HepG2 (cell line): Measurements from ENCODE around the gene DLL4. TPM values are rescaled to one million over a fixed set of nuclear protein-coding genes. Genes with fewer than 3 reads are reported as not detected.

ENCODE experiments used
- AHR ChIP-seq: IDR thresholded peaks from 2 replicates; pipeline ENCODE4 v1.6.1; 2018; ENCODE audit warnings: missing genetic modification reagents, missing compliant biosample characterization
- ATF6 ChIP-seq: sonication (generic); formaldehyde crosslinking; conservative IDR thresholded peaks from 2 replicates; pipeline ENCODE4 v1.4.0; 2020; ENCODE audit warnings: missing genetic modification reagents
- DMAP1 ChIP-seq: IDR thresholded peaks from 2 replicates; pipeline ENCODE4 v1.6.1; 2016
- ETV5 ChIP-seq: IDR thresholded peaks from 2 replicates; pipeline ENCODE4 v1.6.1; 2018; ENCODE audit warnings: missing biosample characterization, missing genetic modification reagents, inconsistent platforms, borderline replicate concordance
- FOXA1 ChIP-seq, 2 experiments: fragments of 450-650 bp in 1 of 2; sonication (generic) in 1 of 2; formaldehyde crosslinking in 1 of 2; IDR thresholded peaks; 2 replicates each; pipeline versions ENCODE4 v1.4.0 to v1.6.1; 2016 to 2020; ENCODE audit warnings: missing genetic modification reagents in 1 of 2
- GABPB1 ChIP-seq: IDR thresholded peaks from 2 replicates; pipeline ENCODE4 v1.6.1; 2016; ENCODE audit warnings: mild to moderate bottlenecking, missing genetic modification reagents, moderate library complexity, missing compliant biosample characterization
- GFI1 ChIP-seq: sonication (generic); formaldehyde crosslinking; IDR thresholded peaks from 2 replicates; pipeline ENCODE4 v1.5.0; 2020; ENCODE audit warnings: missing genetic modification reagents, mild to moderate bottlenecking, borderline replicate concordance
- KDM5B ChIP-seq: sonication (generic); formaldehyde crosslinking; IDR thresholded peaks from 2 replicates; pipeline ENCODE4 v1.4.0; 2020; ENCODE audit warnings: missing genetic modification reagents, mild to moderate bottlenecking, borderline replicate concordance
- PATZ1 ChIP-seq: sonication (generic); formaldehyde crosslinking; IDR thresholded peaks from 2 replicates; pipeline ENCODE4 v1.4.0; 2020; ENCODE audit warnings: missing genetic modification reagents
- PAWR ChIP-seq: sonication (generic); formaldehyde crosslinking; IDR thresholded peaks from 2 replicates; pipeline ENCODE4 v1.4.0; 2020; ENCODE audit warnings: missing genetic modification reagents, mild to moderate bottlenecking, borderline replicate concordance
- PHF21A ChIP-seq: sonication (generic); formaldehyde crosslinking; IDR thresholded peaks from 2 replicates; pipeline ENCODE4 v1.5.0; 2020; ENCODE audit warnings: mild to moderate bottlenecking, missing genetic modification reagents
- REPIN1 ChIP-seq: sonication (generic); formaldehyde crosslinking; IDR thresholded peaks from 2 replicates; pipeline ENCODE4 v1.8.0; 2022; ENCODE audit warnings: missing genetic modification reagents, low read depth, mild to moderate bottlenecking, borderline replicate concordance
- SMAD1 ChIP-seq: sonication (generic); formaldehyde crosslinking; IDR thresholded peaks from 2 replicates; pipeline ENCODE4 v1.4.0; 2020; ENCODE audit warnings: missing genetic modification reagents, low read depth, mild to moderate bottlenecking, borderline replicate concordance
- SMARCC2 ChIP-seq: fragments of 450-650 bp; IDR thresholded peaks from 2 replicates; pipeline ENCODE4 v1.6.1; 2017; ENCODE audit warnings: antibody characterized with exemption, mild to moderate bottlenecking
- SP4 ChIP-seq: sonication (generic); formaldehyde crosslinking; IDR thresholded peaks from 2 replicates; pipeline ENCODE4 v1.8.1; 2023; ENCODE audit warnings: mild to moderate bottlenecking, missing genetic modification reagents
- TARDBP ChIP-seq: sonication (generic); formaldehyde crosslinking; IDR thresholded peaks from 2 replicates; pipeline ENCODE4 v1.8.0; 2022; ENCODE audit warnings: mild to moderate bottlenecking, missing genetic modification reagents
- TGIF2 ChIP-seq: IDR thresholded peaks from 2 replicates; pipeline ENCODE4 v1.6.1; 2016; ENCODE audit warnings: control low read depth, missing compliant biosample characterization
- U2AF1 ChIP-seq: fragments of 200-400 bp; formaldehyde crosslinking; optimal IDR thresholded peaks from 2 replicates; pipeline ENCODE3; 2017; ENCODE audit warnings: mild to moderate bottlenecking, low read depth, low read length
- YEATS4 ChIP-seq: sonication (generic); formaldehyde crosslinking; IDR thresholded peaks from 2 replicates; pipeline ENCODE4 v1.4.0; 2020; ENCODE audit warnings: missing genetic modification reagents, borderline replicate concordance
- ZNF709 ChIP-seq: sonication (generic); formaldehyde crosslinking; IDR thresholded peaks from 2 replicates; pipeline ENCODE4 v1.5.0; 2020; ENCODE audit warnings: mild to moderate bottlenecking, missing genetic modification reagents
- ZNF747 ChIP-seq: sonication (generic); formaldehyde crosslinking; IDR thresholded peaks from 2 replicates; pipeline ENCODE4 v1.8.1; 2023; ENCODE audit warnings: missing genetic modification reagents, mild to moderate bottlenecking, borderline replicate concordance
- ZNF782 ChIP-seq: sonication (generic); formaldehyde crosslinking; IDR thresholded peaks from 2 replicates; pipeline ENCODE4 v1.4.0; 2020; ENCODE audit warnings: missing genetic modification reagents, mild to moderate bottlenecking, borderline replicate concordance
- ZSCAN21 ChIP-seq: sonication (generic); formaldehyde crosslinking; IDR thresholded peaks from 2 replicates; pipeline ENCODE4 v1.8.0; 2022; ENCODE audit warnings: mild to moderate bottlenecking, missing genetic modification reagents, moderate library complexity, borderline replicate concordance
- polyA plus RNA-seq, 8 experiments: library from polyadenylated mRNA; depleted of rRNA in 3 of 8; stranded (reverse) in 7 of 8; unstranded in 1 of 8; fragments of >200 nt; fragmentation: Illumina TruSeq in 4 of 8; extraction: Trizol in 4 of 8; gene quantifications; 2 replicates each; pipeline versions ENCODE4 v1.2.1 to v1.2.3, GENCODE V29; 2011 to 2016; ENCODE audit warnings: low read depth in 4 of 8, missing spikeins in 1 of 8, mixed read lengths in 1 of 8; ENCODE audit not compliant: insufficient read depth in 1 of 8
- total RNA-seq, 5 experiments: library from RNA; depleted of rRNA; stranded (reverse); fragments of >200 nt; fragmentation: Illumina TruSeq; extraction: Trizol; gene quantifications; 2 replicates each; pipeline ENCODE4 v1.2.3, GENCODE V29; 2016; ENCODE audit warnings: low read depth in 1 of 5
- TF ChIP-seq, protein P1 (sequence below): sonication (generic); formaldehyde crosslinking; IDR thresholded peaks from 2 replicates; pipeline ENCODE4 v1.5.0; 2020; ENCODE audit warnings: mild to moderate bottlenecking, missing genetic modification reagents

Gene DLL4
- total and polyA plus RNA-seq, 2 of the 13 experiments (the other 11 are each of a cell fraction or from before 2014, with no cell fraction given): 0.20 to 0.25 TPM

DNA sequence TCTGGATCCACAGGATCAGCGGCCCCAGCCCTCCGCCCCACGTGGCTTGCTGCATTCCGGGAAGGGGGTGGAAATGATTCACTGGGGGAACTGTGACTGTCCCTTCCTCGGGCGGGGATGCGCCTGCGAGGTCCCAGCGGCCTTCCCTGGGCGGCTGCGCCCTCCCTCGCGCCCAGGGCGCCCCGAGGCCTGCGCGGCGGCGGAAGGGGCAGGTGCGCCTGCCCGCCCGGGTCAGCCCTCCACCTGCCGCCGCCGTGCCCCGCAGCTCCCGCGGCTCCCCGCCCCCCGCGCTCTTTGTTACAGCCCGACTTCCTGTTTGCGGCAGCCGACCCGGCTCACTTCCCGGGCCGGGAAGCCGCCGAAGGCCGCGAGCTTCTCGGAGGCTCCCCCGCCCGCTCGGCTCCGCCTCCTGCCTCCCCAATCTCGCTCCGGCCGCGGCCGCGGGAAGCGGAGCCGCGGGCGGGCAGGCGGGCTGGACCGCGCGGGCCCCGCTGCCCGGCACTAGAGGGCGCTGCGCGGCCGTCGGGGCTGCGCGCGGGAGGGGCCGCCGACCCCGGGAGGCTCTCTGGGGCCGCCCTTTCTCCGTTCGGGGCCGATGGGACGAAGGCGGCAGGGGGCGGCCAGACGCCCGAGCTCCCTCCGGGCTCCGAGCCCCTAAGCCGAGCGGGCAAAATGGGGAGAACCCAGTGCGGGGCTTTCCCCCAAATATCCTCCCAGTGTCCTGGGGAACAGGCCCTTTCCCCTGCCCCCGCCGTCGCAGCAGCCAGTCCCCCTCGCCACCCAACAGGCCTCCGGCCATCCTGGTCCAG is 12.6 kb downstream of the DLL4 start (continued):
- peak; percentile 12; the same call in 1 of the 2 replicates for TF ChIP-seq PATZ1
- no peak; the same call in 1 of the 2 replicates for TF ChIP-seq KDM5B (CRISPR knock-in tag)
- TF ChIP-seq ZNF747: no peak; the same call in 1 of the 2 replicates
- TF ChIP-seq U2AF1: no peak
- TF ChIP-seq SMARCC2: no peak
- TF ChIP-seq ATF6 (CRISPR knock-in tag): no peak
- 0 out of 2 replicates have a peak, but pooled peaks have one; percentile 37 for TF ChIP-seq REPIN1 (CRISPR knock-in tag)
- no peak for TF ChIP-seq ZNF782 (CRISPR knock-in tag)
- no peak for TF ChIP-seq TGIF2 (CRISPR knock-in tag)
- no peak for TF ChIP-seq SMAD1 (CRISPR knock-in tag)
- TF ChIP-seq ZSCAN21 (CRISPR knock-in tag): peak; percentile 69; the same call in 1 of the 2 replicates
- TF ChIP-seq PHF21A (CRISPR knock-in tag): no peak; the same call in 1 of the 2 replicates
- TF ChIP-seq ZNF709 (CRISPR knock-in tag): peak; percentile 54; the same call in 1 of the 2 replicates
- TF ChIP-seq TARDBP (CRISPR knock-in tag): no peak
- no peak for TF ChIP-seq DMAP1
- TF ChIP-seq AHR: no peak
- peak; percentile 84 for TF ChIP-seq GABPB1 (CRISPR knock-in tag)
- peak; percentile 53 for TF ChIP-seq SP4 (CRISPR knock-in tag)
- peak; percentile 69; the same call in 1 of the 2 replicates for TF ChIP-seq GFI1 (CRISPR knock-in tag)
- peak; percentile 38; the same call in 1 of the 2 replicates for TF ChIP-seq ETV5 (CRISPR knock-in tag)
- no peak for TF ChIP-seq PAWR (CRISPR knock-in tag)
- TF ChIP-seq FOXA1 (IDR thresholded peaks at IDR 0.05): no peak
- peak; percentile 43; the same call in 1 of the 2 replicates for TF ChIP-seq FOXA1 (CRISPR knock-in tag; IDR thresholded peaks at IDR 0.05)
- peak; percentile 85 for TF ChIP-seq YEATS4 (CRISPR knock-in tag)
- TF ChIP-seq, protein P1, sequence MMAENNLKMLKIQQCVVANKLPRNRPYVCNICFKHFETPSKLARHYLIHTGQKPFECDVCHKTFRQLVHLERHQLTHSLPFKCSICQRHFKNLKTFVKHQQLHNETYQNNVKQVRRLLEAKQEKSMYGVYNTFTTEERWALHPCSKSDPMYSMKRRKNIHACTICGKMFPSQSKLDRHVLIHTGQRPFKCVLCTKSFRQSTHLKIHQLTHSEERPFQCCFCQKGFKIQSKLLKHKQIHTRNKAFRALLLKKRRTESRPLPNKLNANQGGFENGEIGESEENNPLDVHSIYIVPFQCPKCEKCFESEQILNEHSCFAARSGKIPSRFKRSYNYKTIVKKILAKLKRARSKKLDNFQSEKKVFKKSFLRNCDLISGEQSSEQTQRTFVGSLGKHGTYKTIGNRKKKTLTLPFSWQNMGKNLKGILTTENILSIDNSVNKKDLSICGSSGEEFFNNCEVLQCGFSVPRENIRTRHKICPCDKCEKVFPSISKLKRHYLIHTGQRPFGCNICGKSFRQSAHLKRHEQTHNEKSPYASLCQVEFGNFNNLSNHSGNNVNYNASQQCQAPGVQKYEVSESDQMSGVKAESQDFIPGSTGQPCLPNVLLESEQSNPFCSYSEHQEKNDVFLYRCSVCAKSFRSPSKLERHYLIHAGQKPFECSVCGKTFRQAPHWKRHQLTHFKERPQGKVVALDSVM (CRISPR knock-in tag): no peak
